Stimulated activated CD8-positive, alpha-beta memory T cell treated with anti-CD3 and anti-CD28 coated beads, Interleukin-4, amount 100 ng/mL, for 4 hours (primary cell): ENCODE data around the gene PPP1R13L.
"Not testable (repeated sequence)": the region's sequence is repeated elsewhere in the genome, so short reads cannot be mapped to it uniquely, and the experiment has no call there.

Source experiments
- DNase-seq, 2 donors: peaks; one replicate each; pipeline ENCODE4 v3.0.0-alpha.2; 2020; ENCODE audit warnings: low read depth in 2 of 2, low spot score in 1 of 2

Gene PPP1R13L

GRCh38 chr19:45347570-45348366 lies 57.1 kb downstream of the PPP1R13L start:
- no peak for DNase-seq

DNA sequence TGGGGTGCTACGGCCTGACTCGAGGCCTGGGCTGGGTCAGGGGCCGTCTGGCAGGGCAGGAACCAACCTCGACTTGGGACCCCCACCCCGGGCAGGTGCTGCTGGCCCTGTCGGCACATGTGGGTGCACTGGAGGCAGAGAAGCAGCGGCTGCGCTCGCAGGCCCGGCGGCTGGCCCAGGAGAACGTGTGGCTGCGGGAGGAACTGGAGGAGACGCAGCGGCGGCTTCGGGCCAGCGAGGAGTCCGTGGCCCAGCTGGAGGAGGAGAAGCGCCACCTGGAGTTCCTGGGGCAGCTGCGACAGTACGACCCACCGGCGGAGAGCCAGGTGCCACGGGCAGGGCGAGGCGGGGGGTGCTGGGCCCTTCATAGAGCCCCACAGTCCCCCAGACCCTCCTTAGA lies 58.4 kb downstream of the PPP1R13L start:
- no peak for DNase-seq

GRCh38 chr19:45345506-45345860 lies 59.4 kb downstream of the PPP1R13L start:
- no peak for DNase-seq

- DNase-seq = no peak
These were observed 60.0 kb downstream of the PPP1R13L start for GRCh38 chr19:45344621-45345505.

DNA sequence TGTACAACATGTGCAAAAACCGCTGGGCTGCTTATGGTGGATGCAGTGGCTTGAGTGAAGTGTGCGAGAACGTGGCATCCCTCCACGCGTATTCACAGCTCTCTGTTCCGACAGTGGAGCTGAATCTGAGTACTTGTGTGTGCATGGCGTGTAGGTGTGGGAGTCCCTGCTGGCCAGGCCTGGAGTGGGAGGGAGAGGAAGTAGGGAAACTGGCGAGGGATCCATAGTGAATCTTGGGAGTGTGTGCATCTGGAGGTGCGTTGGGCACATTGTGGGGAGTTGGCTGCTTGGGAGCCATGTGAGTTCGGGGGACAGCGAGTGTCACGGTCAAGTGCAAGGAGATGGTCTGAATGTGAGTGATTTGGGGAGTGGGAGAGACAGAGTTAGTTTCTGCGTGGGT lies 62.0 kb downstream of the PPP1R13L start:
- DNase-seq = no peak

DNA sequence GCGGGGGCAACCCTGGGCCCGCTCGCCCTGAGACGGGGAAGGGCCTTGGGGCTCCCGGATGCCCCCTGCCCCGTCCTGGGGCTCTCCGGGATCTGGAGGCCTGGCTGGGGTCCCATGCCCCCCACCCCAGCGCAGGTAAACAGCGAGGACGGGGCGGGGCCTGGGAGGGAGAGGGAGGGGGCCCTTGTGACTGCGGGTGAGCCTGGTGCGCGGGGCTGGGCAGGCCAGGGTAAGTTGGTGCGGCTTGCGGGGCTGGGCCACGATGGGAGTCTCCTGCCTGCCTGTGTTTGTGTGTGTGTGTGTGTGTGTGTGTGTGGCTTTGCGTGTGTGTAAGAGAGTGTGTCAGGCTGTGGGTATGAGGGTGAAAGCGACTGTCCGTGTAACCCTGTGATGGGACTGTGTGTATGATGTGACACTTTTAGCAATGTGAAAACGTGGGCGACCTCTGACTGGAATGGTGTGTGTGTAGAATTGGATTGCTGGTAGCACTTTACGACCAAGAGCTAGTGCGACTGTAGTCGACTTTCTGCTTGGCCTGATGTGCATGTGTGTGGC lies 63.9 kb downstream of the PPP1R13L start:
- DNase-seq = no peak

- no peak for DNase-seq
These were observed 64.5 kb downstream of the PPP1R13L start, which contains the start of gene KLC3 for GRCh38 chr19:45340232-45340898. Gene KLC3, plus strand, starts transcription at chr19:45340750. Its CDS starts 4,792 bp downstream, at chr19:45345542.

GRCh38 chr19:45339629-45340028 lies 65.2 kb downstream of the PPP1R13L start:
- DNase-seq = no peak

DNA sequence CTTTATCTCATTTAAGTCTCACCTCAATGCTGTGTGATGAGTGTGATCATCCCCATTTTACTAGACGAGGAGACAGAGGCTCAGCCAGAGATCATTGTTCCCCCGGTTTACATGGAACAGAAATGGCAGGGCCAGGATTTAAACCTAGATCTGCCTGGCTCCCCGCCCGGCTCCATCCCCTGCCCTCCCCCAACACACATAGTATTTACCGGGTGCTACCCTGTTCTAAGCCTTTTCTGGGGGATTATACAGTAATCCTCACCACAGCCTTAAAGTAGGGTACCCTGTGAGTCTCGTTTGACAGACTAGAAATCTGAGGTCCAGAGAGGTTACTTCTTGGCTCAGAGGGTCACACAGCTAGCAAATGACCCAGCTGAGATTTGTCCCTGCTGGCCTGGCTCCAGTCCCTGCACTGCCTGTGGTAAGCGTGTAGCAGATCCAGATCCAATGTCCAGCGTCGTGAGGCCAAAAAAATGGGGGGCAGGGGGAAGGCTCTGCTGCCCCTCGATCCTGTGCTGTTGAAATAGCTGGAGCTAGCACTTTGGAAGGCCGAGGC lies 68.1 kb downstream of the PPP1R13L start:
- DNase-seq = no peak

GRCh38 chr19:45334881-45335280 lies 70.0 kb downstream of the PPP1R13L start:
- DNase-seq = not testable (repeated sequence)

DNA sequence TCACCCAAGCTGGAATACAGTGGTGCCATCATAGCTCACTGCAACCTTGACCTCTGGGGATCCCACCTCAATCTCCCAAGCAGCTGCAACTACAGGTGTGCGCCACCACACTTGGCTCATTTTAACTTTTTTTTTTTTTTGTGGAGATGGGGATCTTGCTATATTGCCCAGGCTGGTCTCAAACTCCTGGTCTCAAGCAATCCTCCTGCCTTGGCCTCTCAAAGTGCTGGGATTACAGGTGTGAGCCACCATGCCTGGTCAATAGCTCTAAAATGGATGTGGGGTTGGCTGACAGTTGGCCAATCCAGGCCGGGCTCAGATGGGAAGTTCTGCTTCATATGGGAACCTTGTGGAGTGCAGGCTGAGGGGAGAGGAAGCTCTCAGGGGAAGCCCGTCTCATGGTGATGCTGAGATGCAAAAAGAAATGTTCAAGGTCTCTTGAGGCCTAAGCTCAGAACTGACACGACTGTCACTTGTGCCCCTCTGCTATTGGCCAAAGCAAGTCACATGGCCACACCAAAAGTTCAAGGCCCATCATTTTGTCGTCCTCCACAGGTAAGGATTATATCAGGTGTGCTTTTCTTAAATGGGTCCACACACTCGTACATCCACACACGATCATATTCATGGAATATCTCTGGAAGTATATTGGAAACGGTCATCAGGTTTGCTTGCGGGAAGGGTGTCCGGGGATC lies 71.1 kb downstream of the PPP1R13L start:
- no peak for DNase-seq

- DNase-seq = no peak
These were observed 73.5 kb downstream of the PPP1R13L start for GRCh38 chr19:45331411-45331810.
